ENCODE results near the gene DST. TPM values are rescaled to one million over a fixed set of nuclear protein-coding genes. Genes with fewer than 3 reads are reported as not detected.

The DST gene
- total RNA-seq, 1 experiment from 2014 or later: 144 TPM

GRCh38 chr6:56537223-56537770 lies 105.4 kb downstream of the DST start:
- no peaks in the 10 kb centered on the region for H3K27me3 ChIP-seq (ENCODE audit: insufficient read depth, low read length)
- POLR2A ChIA-PET: no interaction called here
- no peak overlapping the region for H3K4me2 ChIP-seq (ENCODE audit: low read length)
- no peak overlapping the region for H3K27ac ChIP-seq (ENCODE audit: low read depth, low read length)
- RAD21 ChIA-PET (ENCODE audit: low non-redundant PET in 1 of 2, low total read pairs in 2 of 2, uncharacterized antibody in 2 of 2, unreplicated experiment in 2 of 2): no interaction called here
- intact Hi-C loops (cut with micrococcal nuclease): no loop called here
- no peak for DNase-seq (ENCODE audit: low read depth, low spot score)
- no peak for ATAC-seq
- H3K4me1 ChIP-seq (ENCODE audit: control insufficient read depth in 1 of 2, insufficient read depth in 2 of 2, low read length in 2 of 2): peaks cover 0 to 6% of the 10 kb centered on the region in 2 experiments; a peak in 2 of 4 replicates
- no peak overlapping the region for H3K4me3 ChIP-seq (replicated peaks in 1 of 2; ENCODE audit: low read depth in 1 of 2, low read length in 2 of 2)
- H3K9me3 ChIP-seq (ENCODE audit: control insufficient read depth in 1 of 2, insufficient read depth in 1 of 2, low read depth in 1 of 2, low read length in 2 of 2): no peaks in the 10 kb centered on the region
- H3K79me2 ChIP-seq (ENCODE audit: insufficient read depth, low read length): peaks cover 51% of the 10 kb centered on the region
- H4K20me1 ChIP-seq (ENCODE audit: insufficient read depth): no peaks in the 10 kb centered on the region
- TF ChIP-seq CEBPB (IDR thresholded peaks at IDR 0.05; ENCODE audit: low read depth) (no peak), MAX (IDR thresholded peaks at IDR 0.05) (no peak), EGR1 (IDR thresholded peaks at IDR 0.05; ENCODE audit: low read depth) (no peak), ZBTB33 (IDR thresholded peaks at IDR 0.05; ENCODE audit: extremely low read depth, insufficient replicate concordance, low read length) (no peak), ZNF274 (IDR thresholded peaks at IDR 0.05; ENCODE audit: low read depth, low read length) (no peak), SP1 (IDR thresholded peaks at IDR 0.05; ENCODE audit: low read depth) (no peak), FOSL1 (IDR thresholded peaks at IDR 0.05; ENCODE audit: low read depth) (no peak), SIN3A (IDR thresholded peaks at IDR 0.05; ENCODE audit: low read depth) (no peak), ELF1 (IDR thresholded peaks at IDR 0.05; ENCODE audit: borderline replicate concordance, low read depth) (no peak), POLR2AphosphoS5 (IDR thresholded peaks at IDR 0.05; ENCODE audit: low read depth, low read length) (no peak), YY1 (IDR thresholded peaks at IDR 0.05; ENCODE audit: extremely low read depth, insufficient replicate concordance, low read depth, low read length) (no peak), CTCF (IDR thresholded peaks at IDR 0.05 in 2 of 3, conservative IDR thresholded peaks at IDR 0.05 in 1 of 3; ENCODE audit: borderline replicate concordance in 1 of 3, insufficient read depth in 1 of 3, low read depth in 2 of 3, low read length in 2 of 3) (no peak)
- BruUV-seq (replicated peaks): no TSS peak
- no peak overlapping the region for H3K9ac ChIP-seq (ENCODE audit: low read length)
- CTCF ChIA-PET: no interaction called here
- H2AFZ ChIP-seq (ENCODE audit: low read depth, low read length, poor library complexity, severe bottlenecking): no peak overlapping the region
- H3K36me3 ChIP-seq (ENCODE audit: control insufficient read depth in 1 of 2, insufficient read depth in 2 of 2, low read length in 2 of 2): peaks cover 0 to 12% of the 10 kb centered on the region in 2 experiments; a peak in 2 of 4 replicates
- no peaks in the 10 kb centered on the region for H3K9me2 ChIP-seq (ENCODE audit: insufficient read depth)
